Bronchial smooth muscle cell (primary cell): Measurements from ENCODE around the gene CEP112. TPM values are rescaled to one million over a fixed set of nuclear protein-coding genes. Genes with fewer than 3 reads are reported as not detected.

Experiments
- total RNA-seq: library from RNA; depleted of rRNA; stranded (reverse); fragments of >200 nt; gene quantifications from 2 replicates; pipeline ENCODE4 v1.2.1, GENCODE V29; 2014

Gene CEP112
- total RNA-seq: 4.3 and 5.2 TPM in 2 replicates

GRCh38 chr17:66191593-66192377 lies at the start of gene CEP112:
CEP112 (minus strand) TSS chr17:66192133.

GRCh38 chr17:66228887-66229782 lies 37.2 kb upstream of the CEP112 start, which contains the start of gene APOH:
APOH (minus strand) TSS chr17:66229415; CDS start chr17:66229379, 36 bp downstream.

Other genes starting within 250 kb of the CEP112 start
- gene APOH, start 37.3 kb upstream of the CEP112 start, total RNA-seq: not detected in 2 replicates
- gene PRKCA, start 110.5 kb upstream of the CEP112 start, total RNA-seq: 17.9 and 21.0 TPM in 2 replicates